ENCODE data around the gene HLF.

DNA sequence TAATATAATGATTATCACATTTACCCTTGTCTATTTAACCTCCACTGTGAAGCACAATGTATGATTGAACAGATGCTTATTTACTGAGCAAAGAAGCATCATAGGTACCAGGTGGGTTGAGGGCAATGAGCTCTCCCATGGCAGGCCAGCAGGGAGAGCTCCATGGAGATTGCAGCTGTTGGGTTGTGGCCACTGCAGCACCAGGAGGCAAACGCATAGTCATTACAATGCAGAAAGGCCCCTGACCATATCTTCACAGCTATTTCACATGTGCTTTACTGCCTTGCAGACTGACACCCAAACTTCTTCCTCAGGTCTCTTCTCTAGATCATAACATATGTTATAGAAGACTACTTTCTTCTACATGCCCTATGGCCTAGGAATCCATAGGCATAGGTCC, 81.9 kb downstream of the HLF start:
- TF ChIP-seq POLR2A (IDR thresholded peaks at IDR 0.05): no peak
- no peak for TF ChIP-seq EP300 (IDR thresholded peaks at IDR 0.05)

All from ovary (tissue), 1 donor.